HL-60 (cell line): Measurements from ENCODE around the gene PSTPIP1.

Source experiments
- DNase-seq, 2 experiments: peaks; one replicate each; pipeline ENCODE4 v3.0.0-alpha.2; 2010 to 2020; ENCODE audit warnings: low read depth in 1 of 2, low spot score in 1 of 2
- H3K27ac ChIP-seq: fragments of 250-450 bp; sonication (Bioruptor Pico); replicated peaks from 2 replicates; pipeline ENCODE4 v1.5.1; 2020; ENCODE audit warnings: mild to moderate bottlenecking, moderate library complexity
- H3K27me3 ChIP-seq: fragments of 250-450 bp; sonication (Bioruptor Pico); 2 replicates; pipeline ENCODE4 v1.5.1; 2021; ENCODE audit warnings: mild to moderate bottlenecking, moderate library complexity; ENCODE audit not compliant: insufficient read depth, poor library complexity, severe bottlenecking
- H3K4me3 ChIP-seq: replicated peaks from 2 replicates; pipeline ENCODE4 v1.5.1; 2011; ENCODE audit warnings: mild to moderate bottlenecking, control low read depth, low read length; ENCODE audit not compliant: insufficient read depth
- GABPA ChIP-seq: IDR thresholded peaks from 2 replicates; pipeline ENCODE4 v1.6.1; 2012; ENCODE audit warnings: low read depth
- POLR2AphosphoS5 ChIP-seq: IDR thresholded peaks from 2 replicates; pipeline ENCODE4 v1.6.1; 2012; ENCODE audit warnings: low read depth
- SPI1 ChIP-seq: IDR thresholded peaks from 2 replicates; pipeline ENCODE4 v1.6.1; 2012; ENCODE audit warnings: low read depth, mild to moderate bottlenecking, borderline replicate concordance
- TF ChIP-seq, protein P1 (sequence below): IDR thresholded peaks from one replicate; pipeline ENCODE4 v1.5.1; 2011; ENCODE audit warnings: low read length, control low read depth, inconsistent platforms; ENCODE audit not compliant: insufficient read depth
- TF ChIP-seq, protein P2 (sequence below): IDR thresholded peaks from 2 replicates; pipeline ENCODE4 v1.6.1; 2012; ENCODE audit warnings: low read depth; ENCODE audit not compliant: insufficient replicate concordance

Gene PSTPIP1

DNA sequence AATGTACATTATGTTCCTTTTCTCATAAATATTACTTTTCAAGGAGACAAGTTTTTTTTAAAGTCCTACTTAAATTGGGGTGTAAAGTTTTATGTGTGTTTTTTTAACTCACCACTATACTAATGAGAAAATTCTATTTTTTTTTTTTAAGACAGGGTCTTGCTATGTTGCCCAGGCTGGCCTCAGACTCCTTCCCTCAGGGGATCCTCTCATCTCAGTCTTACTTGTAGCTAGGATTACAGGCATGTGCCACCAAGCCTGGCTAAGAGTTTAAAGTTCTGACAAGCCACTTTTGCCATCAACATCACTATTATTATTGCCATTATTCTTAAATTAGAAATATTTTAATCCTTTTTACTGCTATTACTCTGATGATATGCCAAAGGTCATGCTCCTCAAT, 68.3 kb downstream of the PSTPIP1 start:
- no peak for DNase-seq
- no peaks in the 10 kb centered on the region for H3K27me3 ChIP-seq
- H3K4me3 ChIP-seq, result no peak overlapping the region
- no peak overlapping the region for H3K27ac ChIP-seq
- TF ChIP-seq, protein P1, sequence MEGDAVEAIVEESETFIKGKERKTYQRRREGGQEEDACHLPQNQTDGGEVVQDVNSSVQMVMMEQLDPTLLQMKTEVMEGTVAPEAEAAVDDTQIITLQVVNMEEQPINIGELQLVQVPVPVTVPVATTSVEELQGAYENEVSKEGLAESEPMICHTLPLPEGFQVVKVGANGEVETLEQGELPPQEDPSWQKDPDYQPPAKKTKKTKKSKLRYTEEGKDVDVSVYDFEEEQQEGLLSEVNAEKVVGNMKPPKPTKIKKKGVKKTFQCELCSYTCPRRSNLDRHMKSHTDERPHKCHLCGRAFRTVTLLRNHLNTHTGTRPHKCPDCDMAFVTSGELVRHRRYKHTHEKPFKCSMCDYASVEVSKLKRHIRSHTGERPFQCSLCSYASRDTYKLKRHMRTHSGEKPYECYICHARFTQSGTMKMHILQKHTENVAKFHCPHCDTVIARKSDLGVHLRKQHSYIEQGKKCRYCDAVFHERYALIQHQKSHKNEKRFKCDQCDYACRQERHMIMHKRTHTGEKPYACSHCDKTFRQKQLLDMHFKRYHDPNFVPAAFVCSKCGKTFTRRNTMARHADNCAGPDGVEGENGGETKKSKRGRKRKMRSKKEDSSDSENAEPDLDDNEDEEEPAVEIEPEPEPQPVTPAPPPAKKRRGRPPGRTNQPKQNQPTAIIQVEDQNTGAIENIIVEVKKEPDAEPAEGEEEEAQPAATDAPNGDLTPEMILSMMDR, result no peak
- TF ChIP-seq POLR2AphosphoS5, result no peak
- TF ChIP-seq, protein P2, sequence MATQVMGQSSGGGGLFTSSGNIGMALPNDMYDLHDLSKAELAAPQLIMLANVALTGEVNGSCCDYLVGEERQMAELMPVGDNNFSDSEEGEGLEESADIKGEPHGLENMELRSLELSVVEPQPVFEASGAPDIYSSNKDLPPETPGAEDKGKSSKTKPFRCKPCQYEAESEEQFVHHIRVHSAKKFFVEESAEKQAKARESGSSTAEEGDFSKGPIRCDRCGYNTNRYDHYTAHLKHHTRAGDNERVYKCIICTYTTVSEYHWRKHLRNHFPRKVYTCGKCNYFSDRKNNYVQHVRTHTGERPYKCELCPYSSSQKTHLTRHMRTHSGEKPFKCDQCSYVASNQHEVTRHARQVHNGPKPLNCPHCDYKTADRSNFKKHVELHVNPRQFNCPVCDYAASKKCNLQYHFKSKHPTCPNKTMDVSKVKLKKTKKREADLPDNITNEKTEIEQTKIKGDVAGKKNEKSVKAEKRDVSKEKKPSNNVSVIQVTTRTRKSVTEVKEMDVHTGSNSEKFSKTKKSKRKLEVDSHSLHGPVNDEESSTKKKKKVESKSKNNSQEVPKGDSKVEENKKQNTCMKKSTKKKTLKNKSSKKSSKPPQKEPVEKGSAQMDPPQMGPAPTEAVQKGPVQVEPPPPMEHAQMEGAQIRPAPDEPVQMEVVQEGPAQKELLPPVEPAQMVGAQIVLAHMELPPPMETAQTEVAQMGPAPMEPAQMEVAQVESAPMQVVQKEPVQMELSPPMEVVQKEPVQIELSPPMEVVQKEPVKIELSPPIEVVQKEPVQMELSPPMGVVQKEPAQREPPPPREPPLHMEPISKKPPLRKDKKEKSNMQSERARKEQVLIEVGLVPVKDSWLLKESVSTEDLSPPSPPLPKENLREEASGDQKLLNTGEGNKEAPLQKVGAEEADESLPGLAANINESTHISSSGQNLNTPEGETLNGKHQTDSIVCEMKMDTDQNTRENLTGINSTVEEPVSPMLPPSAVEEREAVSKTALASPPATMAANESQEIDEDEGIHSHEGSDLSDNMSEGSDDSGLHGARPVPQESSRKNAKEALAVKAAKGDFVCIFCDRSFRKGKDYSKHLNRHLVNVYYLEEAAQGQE, result no peak
- TF ChIP-seq GABPA, result no peak
- TF ChIP-seq SPI1, result no peak

DNA sequence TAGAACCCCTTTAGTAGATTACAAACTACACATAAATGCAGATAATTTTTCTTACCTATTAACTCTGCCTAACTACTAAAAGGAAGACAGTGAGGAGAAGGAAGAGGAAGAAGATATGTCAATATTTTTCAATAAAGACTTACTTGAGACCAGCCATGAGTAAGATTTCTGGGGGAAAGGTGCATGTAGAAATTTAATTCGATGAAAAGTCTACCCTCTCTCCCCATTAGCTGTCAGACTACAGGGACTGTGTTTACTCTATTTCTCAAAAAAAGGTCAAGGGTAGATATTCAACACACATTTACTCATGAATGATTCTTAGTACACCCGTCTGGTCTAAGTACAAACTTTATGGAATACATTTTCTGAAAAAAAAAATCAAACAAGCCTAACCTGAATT, 69.1 kb downstream of the PSTPIP1 start:
- Histone ChIP-seq H3K27ac (no peak overlapping the region), H3K4me3 (no peak overlapping the region), H3K27me3 (no peaks in the 10 kb centered on the region)
- TF ChIP-seq POLR2AphosphoS5 (no peak), GABPA (no peak), SPI1 (no peak)
- TF ChIP-seq, protein P1, result no peak
- TF ChIP-seq, protein P2, result no peak
- no peak for DNase-seq

DNA sequence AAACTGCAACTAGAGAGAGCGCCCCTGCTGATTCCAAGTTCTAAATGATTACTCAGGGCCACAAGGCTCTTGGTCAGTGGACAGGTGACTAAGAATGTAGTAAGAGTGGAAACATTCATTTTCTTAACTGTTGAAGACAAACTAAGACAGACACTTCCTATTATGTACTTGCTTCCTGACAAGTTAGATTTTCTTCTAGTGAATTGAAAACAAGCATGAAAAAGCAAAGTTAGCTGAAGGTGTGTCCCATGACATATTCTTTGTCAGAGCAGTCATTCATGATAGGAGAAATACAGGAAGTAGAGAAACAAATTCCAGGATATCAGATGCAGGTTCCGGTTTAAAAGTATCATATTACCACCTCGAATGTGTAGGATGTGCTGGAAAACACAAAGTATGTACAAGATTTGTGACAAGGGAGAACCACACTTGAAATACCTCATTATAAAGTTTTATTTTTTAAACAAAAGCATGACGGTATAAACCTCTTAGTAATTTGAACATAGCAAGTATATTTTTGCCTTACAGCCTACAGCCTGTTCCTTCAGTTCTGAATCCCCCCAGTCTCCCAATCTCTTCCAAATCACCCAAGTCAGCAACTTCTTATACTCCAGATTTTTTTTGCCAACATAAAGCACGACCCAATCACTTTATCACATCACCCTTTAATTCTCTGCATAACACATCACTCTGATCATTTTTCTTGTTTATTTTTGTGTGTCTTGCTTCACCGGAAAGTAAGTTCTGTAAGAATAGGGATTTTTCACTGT, 69.8 kb downstream of the PSTPIP1 start:
- no peak for DNase-seq
- no peaks in the 10 kb centered on the region for H3K27me3 ChIP-seq
- H3K27ac ChIP-seq, result no peak overlapping the region
- H3K4me3 ChIP-seq, result no peak overlapping the region
- TF ChIP-seq, protein P1, result no peak
- TF ChIP-seq, protein P2, result no peak
- no peak for TF ChIP-seq GABPA
- no peak for TF ChIP-seq POLR2AphosphoS5
- no peak for TF ChIP-seq SPI1
